Stimulated activated CD4-positive, alpha-beta T cell treated with anti-CD3 and anti-CD28 coated beads, Interleukin-4, amount 100 ng/mL, for 48 hours (primary cell): ENCODE results near the gene PDGFRB.

Experiments
- DNase-seq, 2 donors: peaks; one replicate each; pipeline ENCODE4 v3.0.0-alpha.2; 2020; ENCODE audit warnings: low read depth in 2 of 2

The PDGFRB gene

DNA sequence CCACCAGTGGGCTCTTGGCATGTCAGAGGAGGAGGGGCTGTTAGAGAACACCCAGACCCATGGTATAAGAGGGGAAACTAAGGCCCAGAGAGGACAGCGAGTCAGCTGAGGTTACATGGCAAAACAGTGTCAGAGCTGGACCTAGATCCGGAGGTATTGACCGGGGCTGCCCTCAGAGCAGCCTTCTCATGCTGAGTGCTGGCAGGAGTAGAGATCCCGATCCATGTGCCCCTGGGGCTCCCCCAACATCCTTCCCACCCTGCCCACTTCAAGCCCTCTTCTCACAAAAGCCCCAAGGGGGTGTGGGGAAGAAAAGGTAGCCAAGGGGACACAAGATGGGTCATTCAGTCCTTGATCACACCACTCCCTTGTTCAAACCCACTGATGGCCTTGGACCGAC is 89.2 kb downstream of the PDGFRB start:
- DNase-seq: no peak

DNA sequence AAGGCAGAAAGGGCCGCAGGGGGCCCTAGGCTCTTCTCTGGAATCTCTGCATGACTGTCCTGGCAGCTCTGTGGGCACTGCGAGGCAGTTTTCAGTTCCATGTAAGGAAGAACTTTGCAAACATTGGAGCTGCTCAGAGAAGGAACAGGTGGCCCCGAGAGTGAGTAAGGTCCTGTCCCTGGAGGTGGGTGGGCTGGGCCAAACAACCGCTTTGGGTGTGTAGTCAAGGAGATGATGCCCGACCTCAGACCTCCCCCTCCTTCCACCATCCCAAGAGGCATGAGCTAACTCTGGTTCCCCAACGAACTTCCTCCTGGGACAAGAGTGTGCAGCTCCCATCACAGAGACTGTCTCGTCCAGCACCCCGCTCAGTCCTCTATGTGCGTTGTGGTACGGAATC is 89.8 kb downstream of the PDGFRB start:
- no peak for DNase-seq

GRCh38 chr5:150065346-150065745 is 90.3 kb downstream of the PDGFRB start:
- no peak for DNase-seq

DNA sequence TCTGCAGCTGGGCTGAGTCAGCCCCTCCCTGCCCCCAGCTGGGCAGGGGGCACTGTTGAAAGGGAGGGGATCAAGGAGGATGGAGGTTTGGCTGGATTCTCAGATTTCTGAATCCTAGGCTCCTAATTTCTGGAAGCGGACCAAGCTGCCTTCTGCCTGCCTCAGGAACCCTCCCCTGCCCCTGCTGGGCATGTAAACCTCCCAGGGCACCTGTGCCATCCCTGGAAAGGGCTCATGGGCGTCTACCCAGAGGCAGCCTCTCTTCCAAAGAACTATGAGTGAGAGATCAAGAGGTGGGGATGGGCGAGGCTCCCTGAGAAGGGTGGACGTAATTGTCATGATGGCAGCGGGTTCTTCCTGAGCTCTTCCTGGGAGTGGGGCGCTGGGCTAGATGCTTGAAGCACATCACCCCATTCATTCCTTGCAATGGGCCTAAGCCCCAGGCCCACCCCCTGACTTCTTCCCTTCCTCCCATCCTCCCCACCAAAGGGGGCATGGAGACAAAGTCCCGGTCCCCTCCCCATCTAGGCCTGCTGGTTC is 90.9 kb downstream of the PDGFRB start:
- DNase-seq: no peak
